Medulla oblongata (tissue), 1 donor: ENCODE results near the gene NFATC4.
"Not testable (repeated sequence)": the region's sequence is repeated elsewhere in the genome, so short reads cannot be mapped to it uniquely, and the experiment has no call there.

Experiments used
- DNase-seq: peaks from one replicate; pipeline ENCODE4 v3.0.0-alpha.2; 2015; ENCODE audit errors: extremely low spot score

The NFATC4 gene

GRCh38 chr14:24339284-24340151, 28.5 kb upstream of the NFATC4 start, which contains the start of gene RIPK3:
Gene RIPK3, minus strand, starts transcription at chr14:24339991. Its CDS starts 165 bp downstream, at chr14:24339826.
- peak; percentile 38 for DNase-seq

DNA sequence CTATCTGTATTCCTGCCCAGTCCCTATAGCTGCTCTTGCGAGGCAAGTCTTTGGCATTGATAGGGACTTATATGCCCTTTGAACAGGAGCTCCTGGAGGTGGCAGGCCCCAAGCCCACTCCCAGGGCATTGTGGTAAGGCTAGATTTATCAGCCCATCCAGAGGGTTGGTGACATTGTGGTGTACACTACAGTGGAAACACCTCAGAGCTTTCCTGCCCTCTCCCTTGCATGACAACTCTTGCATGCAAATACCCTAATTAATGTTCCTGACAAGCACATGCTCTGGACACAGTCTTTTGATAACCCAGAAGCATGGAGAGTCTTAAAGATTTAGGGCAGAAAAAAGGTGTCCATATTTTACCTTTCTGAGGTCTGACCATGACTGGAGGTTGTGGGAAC, 27.4 kb upstream of the NFATC4 start:
- no peak for DNase-seq

DNA sequence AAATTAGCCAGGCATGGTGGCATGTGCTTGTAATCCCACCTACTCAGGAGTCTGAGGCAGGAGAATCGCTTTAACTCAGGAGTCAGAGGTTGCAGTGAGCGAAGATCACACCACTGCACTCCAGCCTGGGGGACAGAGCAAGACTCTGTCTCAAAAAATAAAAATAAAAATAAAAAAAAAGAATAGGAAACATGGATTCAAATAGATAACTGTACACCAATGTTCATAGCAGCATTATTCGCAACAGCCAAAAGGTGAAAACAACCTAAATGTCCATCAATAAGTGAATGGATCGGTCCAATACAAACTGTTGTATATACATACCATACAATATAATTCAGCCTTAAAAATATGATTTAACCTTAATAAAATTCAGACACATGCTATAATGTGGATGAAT, 25.1 kb upstream of the NFATC4 start:
- DNase-seq: no peak

DNA sequence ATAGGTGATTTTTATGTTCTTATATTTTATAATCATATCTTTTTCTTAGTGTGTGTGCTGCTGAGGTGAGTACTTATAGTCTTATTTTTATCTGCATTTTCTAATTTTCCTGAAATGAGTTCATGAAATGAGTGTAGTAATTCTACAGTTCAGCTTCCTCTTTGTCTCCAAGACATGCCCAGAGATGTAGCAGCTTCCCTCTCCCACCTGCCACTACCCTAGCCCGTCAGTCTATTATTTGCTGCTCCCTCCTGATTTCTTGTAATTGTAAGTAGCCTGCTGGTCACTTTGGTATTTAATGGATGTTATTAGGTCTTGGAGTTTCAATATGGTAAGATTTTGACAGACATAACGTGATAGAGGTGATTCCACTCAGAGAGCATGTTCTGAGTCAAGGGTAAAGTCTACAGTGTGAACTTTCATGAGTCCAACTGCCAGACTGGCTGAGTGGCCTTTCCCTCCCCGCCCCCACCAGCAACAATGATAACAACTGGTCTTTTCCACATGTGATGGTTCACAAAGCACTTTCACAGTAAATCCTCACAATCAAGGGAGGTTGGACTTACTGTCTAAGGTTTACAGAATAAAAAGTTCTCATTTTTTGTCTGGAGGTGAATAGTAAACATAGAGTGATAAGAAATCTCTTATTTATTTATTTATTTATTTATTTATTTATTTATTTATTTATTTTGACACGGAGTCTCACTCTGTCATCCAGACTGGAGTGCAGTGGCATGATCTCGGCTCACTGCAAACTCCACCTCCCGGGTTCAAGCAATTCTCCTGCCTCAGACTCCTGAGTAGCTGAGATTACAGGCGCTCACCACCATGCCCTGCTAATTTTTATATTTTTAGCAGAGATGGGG, 24.0 kb upstream of the NFATC4 start:
- no peak for DNase-seq

DNA sequence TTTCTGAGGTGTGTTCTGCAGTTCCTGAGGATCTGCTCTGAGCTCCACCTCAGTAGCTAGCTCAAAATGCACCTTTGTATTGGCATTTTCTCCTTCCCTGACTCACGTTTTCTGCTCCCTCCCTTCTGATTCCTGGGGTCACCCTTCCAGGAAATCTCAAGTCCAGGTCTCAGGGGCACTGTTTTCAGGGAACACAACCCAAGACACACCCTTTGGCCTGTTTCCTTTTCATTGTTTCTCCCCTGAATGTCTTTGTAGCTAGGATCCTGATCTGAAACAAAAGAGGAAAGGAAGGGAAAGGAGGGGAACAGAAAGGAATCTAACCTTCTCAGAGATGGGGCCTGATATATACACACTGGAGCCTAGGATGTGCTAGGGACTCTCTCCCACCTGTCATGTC, 20.9 kb upstream of the NFATC4 start:
- no peak for DNase-seq

DNA sequence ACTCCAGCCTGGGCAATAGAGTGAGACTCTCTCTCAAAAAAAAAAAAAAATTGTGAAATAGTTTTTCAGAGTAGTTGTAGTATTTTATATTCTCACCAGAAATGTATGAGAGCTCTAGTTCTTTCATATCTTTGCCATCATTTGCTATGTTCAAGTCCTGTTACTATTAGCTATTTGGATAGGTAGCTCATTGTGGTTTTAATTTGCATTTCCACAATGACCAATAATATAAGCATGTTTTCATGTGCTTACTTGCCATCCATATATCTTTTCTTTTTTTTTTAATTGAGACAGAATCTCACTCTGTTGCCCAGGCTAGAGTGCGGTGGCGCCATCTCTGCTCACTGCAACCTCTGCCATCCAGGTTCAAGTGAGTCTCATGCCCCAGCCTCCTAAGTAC, 19.8 kb upstream of the NFATC4 start:
- DNase-seq: no peak

- no peak for DNase-seq
Measured at GRCh38 chr14:24349742-24350141, 18.2 kb upstream of the NFATC4 start.

DNA sequence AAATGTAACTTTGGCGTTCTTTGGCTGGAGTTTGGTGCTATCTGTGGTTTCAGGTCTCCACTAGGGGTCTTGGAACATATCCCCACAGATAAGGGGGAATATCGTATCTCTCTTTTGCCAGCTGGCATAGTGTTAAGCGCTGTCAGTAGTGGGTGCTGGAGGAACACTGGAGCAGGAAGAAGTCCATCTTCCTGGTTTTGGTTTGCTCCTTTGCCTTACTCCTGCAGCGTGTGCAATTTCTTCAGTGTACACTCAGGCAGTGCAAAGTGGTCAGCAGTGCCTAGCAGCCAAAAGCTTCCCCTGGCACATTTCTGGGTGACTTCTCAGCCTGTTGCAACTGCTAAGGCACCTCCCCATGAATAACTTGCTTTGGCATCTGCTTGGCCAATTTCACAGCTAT, 16.5 kb upstream of the NFATC4 start:
- DNase-seq: no peak

DNA sequence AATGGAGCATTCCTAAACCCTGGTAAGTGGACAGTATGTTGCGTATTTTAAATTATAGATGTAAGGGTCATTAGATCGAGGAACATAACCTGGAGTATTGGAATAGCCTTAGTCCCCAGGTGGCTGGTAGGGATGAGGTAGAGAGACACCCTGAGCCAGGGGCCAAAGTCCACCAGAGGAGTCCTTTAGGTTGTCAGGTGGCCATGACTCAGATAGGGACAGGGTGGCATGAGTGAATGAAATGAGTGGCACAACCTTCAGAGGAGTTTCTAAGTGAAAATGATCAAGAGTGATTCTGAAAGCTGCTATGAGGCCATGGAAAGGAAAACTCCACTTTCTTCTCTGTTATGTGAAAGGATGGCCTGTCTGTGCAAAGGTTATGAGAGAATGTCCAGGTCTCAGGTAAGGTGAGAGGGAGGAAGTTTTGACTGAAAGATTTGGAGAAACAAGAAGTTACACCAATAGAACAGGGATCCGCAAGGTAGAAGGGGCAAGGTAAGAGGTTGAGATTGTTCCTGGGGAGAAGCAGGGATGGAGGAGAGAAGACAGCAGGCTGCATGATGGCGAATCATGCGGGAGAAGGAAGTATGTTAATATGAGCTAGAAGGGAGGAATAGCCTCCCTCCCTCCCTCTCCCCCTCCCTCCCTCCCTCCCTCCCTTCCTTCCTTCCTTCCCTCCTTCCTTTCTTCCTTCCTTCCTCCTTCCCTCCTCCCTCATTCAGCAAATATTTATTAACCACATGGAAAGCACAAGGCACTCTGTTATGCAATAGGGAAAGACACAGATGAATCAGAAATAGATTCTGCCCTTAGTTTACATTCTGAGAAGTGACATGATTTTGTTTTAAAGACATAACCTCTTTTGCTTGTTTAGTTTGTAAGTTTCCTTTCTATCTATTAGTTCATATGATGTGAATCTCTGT, 14.2 kb upstream of the NFATC4 start:
- no peak for DNase-seq

GRCh38 chr14:24354482-24354825, 13.5 kb upstream of the NFATC4 start:
- DNase-seq: not testable (repeated sequence)

DNA sequence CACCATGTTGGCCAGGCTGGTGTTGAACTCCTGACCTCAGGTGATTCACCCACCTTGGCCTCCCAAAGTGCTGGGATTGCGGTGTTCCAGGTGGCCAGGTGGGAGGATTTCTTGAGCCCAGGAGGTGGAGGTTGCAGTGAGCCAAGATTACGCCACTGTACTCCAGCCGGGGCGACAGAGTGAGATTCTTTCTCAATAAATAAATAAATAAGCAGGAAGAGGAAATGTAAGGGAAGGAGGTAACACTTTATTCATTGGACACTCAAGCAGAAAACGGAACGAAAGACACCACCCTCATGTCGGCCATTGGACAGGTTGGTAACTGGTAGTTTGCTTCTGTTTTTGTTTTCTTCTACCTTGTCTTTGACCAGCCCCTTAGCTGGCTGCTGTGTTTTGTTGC, 13.0 kb upstream of the NFATC4 start:
- no peak for DNase-seq

DNA sequence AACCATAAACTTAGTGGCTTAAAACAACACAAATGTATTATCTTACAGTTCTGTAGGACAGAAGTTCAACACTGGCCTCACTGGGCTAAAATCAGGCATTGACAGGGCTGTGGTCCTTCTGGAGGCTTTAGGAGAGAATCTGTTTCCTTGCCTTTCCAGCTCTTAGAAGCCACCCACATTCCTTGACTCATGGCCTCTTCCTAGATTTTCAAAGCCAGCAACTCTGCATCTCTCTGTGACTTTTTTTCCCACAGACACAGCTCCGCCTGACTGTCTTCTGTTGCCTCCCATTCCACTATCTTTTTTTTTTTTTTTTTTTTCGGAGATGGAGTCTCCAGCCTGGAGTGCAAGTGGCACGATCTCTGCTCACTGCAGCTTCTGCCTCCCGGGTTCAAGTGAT, 11.8 kb upstream of the NFATC4 start:
- no peak for DNase-seq

DNA sequence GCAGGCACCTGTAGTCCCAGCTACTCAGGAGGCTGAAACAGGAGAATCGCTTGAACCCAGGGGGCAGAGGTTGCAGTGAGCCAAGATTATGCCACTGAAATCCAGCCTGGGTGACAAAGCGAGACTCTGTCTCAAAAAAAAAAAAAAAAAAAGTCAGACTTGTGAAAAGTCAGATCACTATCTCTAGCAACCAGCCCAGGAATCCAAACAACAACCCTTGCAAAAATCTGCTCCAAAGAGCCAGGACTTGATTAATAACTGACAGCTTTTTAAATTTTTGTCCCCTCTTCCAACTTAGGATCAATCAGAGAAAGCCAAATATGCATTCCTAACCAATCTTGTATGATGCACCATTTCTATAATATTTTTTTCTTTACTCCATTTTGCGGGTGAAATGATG, 7.7 kb upstream of the NFATC4 start:
- no peak for DNase-seq

- peak; percentile 32 for DNase-seq
Measured at GRCh38 chr14:24361326-24361725, 6.7 kb upstream of the NFATC4 start.

DNA sequence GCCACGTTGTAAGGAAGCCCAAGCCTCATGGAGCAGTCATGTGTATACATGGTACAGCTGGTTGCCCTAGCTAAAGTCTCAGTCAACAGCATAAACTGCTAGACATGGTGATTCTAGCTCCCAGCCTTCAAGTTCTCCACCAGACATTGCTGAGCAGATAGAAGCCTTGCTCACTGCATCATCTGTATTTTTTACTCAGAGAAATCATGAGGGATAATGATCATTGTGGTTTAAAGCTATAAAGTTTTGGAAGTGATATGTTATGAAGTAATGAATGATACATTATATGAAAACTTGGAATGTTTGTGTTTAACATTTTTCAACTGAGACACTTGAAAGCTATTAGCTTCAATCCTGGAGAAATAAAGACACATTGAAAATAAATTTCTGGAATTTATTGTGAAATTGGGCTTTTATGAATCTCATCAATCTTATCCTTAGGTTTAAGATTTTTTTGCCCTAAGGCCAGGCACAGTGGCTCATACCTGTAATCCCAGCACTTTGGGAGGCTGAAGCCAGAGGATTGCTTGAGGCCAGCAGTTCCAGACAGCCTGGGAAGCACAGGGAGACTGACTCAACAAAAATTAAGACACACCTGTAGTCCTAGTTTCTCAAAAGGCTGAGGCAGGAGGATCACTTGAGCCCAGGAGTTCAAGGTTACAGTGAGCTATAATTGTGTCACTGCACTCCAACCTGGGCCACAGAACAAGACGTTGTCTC, 5.6 kb upstream of the NFATC4 start:
- no peak for DNase-seq

GRCh38 chr14:24363401-24363800, 4.6 kb upstream of the NFATC4 start:
- DNase-seq: no peak

DNA sequence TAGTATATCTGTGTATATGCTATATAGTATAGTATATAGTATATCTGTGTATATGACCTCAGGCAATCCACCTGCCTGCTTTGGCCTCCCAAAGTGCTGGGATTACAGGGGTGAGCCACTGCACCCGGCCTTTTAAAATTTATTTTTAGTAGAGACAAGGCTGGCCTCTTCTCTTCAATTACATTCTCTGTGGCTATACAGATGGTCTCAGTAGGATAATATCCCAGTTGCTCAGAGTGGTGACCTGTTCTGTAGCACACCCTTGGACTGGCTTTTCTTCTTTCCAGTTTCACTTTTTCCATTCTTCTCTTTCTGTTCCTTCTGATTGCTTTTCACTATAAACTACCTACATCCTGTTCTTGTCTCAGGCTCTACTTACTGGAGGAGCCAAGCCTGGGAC, 3.1 kb upstream of the NFATC4 start:
- DNase-seq: no peak

GRCh38 chr14:24365600-24366412, 2.2 kb upstream of the NFATC4 start:
- DNase-seq: peak; percentile 72

DNA sequence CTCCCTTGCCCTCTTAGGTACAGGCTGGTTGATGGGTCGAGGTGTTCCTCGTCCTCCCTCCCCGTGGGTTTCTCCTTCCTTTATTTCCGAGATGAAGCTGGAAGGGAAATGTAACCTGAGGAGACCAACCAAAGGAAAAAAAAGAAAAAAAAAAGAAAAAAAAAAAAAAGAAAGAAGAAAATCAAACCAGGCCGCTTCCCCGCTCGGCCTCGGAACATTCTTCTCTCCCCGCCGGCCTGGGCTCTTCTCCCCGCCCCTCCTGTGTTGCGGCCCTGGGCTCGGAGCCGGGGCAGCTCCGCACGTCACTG, 1.6 kb upstream of the NFATC4 start:
- DNase-seq: no peak

DNA sequence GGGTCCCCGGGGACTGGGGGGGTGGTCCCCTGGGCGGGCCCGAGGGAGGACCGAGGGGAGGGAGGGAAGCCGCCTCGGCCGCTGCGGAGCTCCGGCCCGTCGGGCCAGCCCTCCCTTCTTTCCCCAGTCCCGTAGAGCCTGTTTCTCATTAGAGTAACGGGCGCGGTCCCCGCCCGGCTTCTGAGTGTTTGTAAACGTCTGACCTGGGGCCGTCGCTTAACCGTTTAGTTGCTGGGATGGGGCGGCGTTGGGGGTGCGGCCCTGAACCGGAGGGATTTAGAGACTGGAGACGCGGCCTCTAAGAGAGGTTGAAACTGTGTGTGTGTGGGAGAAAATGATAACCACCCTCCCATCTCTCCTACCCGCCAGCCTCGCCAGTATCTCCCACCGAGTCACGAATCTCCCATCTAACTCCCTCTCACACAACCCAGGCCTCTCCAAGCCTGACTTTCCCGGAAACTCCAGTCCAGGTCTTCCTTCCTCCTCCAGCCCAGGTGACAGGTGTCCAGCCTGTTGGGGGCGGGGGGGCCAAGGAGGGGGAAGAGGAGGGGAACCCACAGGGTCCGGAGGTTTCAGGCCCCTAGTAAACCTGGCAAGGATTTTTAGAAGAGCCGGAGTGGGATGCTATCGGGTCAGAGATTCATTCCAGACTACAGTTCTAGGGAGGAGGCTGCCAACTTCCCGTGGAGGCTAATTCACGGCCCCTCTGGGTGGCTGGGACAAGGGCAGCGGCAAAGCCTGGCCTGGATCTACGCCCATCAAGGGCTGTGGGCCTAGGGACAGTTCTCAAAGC, 1.1 kb upstream of the NFATC4 start:
- peak; percentile 63 for DNase-seq
